HG03571 (cell line): ENCODE measurements around the gene FILIP1L.
A peak's percentile ranks its signal among the peaks of the same experiment; 100 is the strongest.

ENCODE experiments used
- ATAC-seq: cut with Tn5 transposase; IDR thresholded peaks from one replicate; pipeline ENCODE4 v1.9.1; 2021; ENCODE audit not compliant: unreplicated experiment

Gene FILIP1L

GRCh38 chr3:100114413-100115030, at the start of gene FILIP1L:
Gene FILIP1L, minus strand, starts transcription at chr3:100114501.
- ATAC-seq = no peak

GRCh38 chr3:100163787-100164186, 49.5 kb upstream of the FILIP1L start:
- no peak for ATAC-seq

- no peak for ATAC-seq
Observed at GRCh38 chr3:100160521-100160920, 46.2 kb upstream of the FILIP1L start.

GRCh38 chr3:100159331-100160153, 45.2 kb upstream of the FILIP1L start:
- no peak for ATAC-seq

GRCh38 chr3:100158918-100159330, 44.6 kb upstream of the FILIP1L start:
- no peak for ATAC-seq

- no peak for ATAC-seq
Observed at GRCh38 chr3:100157685-100158084, 43.4 kb upstream of the FILIP1L start.

- no peak for ATAC-seq
Observed at GRCh38 chr3:100155590-100155989, 41.3 kb upstream of the FILIP1L start.

- ATAC-seq = no peak
Observed at GRCh38 chr3:100155128-100155527, 40.8 kb upstream of the FILIP1L start.

- no peak for ATAC-seq
Observed at GRCh38 chr3:100154171-100154570, 39.9 kb upstream of the FILIP1L start.

GRCh38 chr3:100151024-100151707, 36.9 kb upstream of the FILIP1L start:
- ATAC-seq = no peak

GRCh38 chr3:100150473-100150872, 36.2 kb upstream of the FILIP1L start:
- no peak for ATAC-seq

- no peak for ATAC-seq
Observed at GRCh38 chr3:100149713-100150415, 35.6 kb upstream of the FILIP1L start.

- ATAC-seq = no peak
Observed at GRCh38 chr3:100149130-100149529, 34.8 kb upstream of the FILIP1L start.

GRCh38 chr3:100144255-100144866, 30.1 kb upstream of the FILIP1L start:
- peak; percentile 68 for ATAC-seq

GRCh38 chr3:100141586-100141985, 27.3 kb upstream of the FILIP1L start:
- no peak for ATAC-seq

- no peak for ATAC-seq
Observed at GRCh38 chr3:100140976-100141375, 26.7 kb upstream of the FILIP1L start.

GRCh38 chr3:100136921-100137320, 22.6 kb upstream of the FILIP1L start:
- ATAC-seq = no peak

- no peak for ATAC-seq
Observed at GRCh38 chr3:100131241-100131640, 16.9 kb upstream of the FILIP1L start.

- no peak for ATAC-seq
Observed at GRCh38 chr3:100129941-100130340, 15.6 kb upstream of the FILIP1L start.

GRCh38 chr3:100128565-100128964, 14.3 kb upstream of the FILIP1L start:
- ATAC-seq = no peak

- no peak for ATAC-seq
Observed at GRCh38 chr3:100127792-100128191, 13.5 kb upstream of the FILIP1L start.
